Measurements from ENCODE around the gene AP4E1.

GRCh38 chr15:50973605-50974004, 65.1 kb downstream of the AP4E1 start:
- TF ChIP-seq, protein P1, sequence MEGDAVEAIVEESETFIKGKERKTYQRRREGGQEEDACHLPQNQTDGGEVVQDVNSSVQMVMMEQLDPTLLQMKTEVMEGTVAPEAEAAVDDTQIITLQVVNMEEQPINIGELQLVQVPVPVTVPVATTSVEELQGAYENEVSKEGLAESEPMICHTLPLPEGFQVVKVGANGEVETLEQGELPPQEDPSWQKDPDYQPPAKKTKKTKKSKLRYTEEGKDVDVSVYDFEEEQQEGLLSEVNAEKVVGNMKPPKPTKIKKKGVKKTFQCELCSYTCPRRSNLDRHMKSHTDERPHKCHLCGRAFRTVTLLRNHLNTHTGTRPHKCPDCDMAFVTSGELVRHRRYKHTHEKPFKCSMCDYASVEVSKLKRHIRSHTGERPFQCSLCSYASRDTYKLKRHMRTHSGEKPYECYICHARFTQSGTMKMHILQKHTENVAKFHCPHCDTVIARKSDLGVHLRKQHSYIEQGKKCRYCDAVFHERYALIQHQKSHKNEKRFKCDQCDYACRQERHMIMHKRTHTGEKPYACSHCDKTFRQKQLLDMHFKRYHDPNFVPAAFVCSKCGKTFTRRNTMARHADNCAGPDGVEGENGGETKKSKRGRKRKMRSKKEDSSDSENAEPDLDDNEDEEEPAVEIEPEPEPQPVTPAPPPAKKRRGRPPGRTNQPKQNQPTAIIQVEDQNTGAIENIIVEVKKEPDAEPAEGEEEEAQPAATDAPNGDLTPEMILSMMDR (IDR thresholded peaks at IDR 0.05) = no peak
- no peak for TF ChIP-seq POLR2A (IDR thresholded peaks at IDR 0.05)
